Chondrocyte (in vitro differentiated cells): ENCODE measurements around the gene CELSR2. TPM values are rescaled to one million over a fixed set of nuclear protein-coding genes. Genes with fewer than 3 reads are reported as not detected.
A peak's percentile ranks its signal among the peaks of the same experiment; 100 is the strongest.
"Not testable (repeated sequence)": the region's sequence is repeated elsewhere in the genome, so short reads cannot be mapped to it uniquely, and the experiment has no call there.

Experiments used
- DNase-seq: peaks from one replicate; pipeline ENCODE4 v3.0.0; 2021; ENCODE audit warnings: mixed read lengths, low spot score
- H3K27ac Mint-ChIP-seq: one replicate; pipeline ENCODE4 v1.8.0; 2021; ENCODE audit warnings: mild to moderate bottlenecking, moderate library complexity, mixed read lengths; ENCODE audit not compliant: unreplicated experiment
- H3K27me3 Mint-ChIP-seq: 2 replicates; pipeline ENCODE4 v1.8.0; 2021; ENCODE audit warnings: low read depth, mixed read lengths
- H3K36me3 Mint-ChIP-seq: 2 replicates; pipeline ENCODE4 v1.8.0; 2021; ENCODE audit warnings: low read depth, mixed read lengths
- H3K4me1 Mint-ChIP-seq: 2 replicates; pipeline ENCODE4 v1.8.0; 2021; ENCODE audit warnings: low read depth, mild to moderate bottlenecking, mixed read lengths
- H3K4me3 Mint-ChIP-seq: one replicate; pipeline ENCODE4 v1.8.0; 2021; ENCODE audit warnings: mild to moderate bottlenecking, moderate library complexity, mixed read lengths; ENCODE audit not compliant: unreplicated experiment
- H3K9me3 Mint-ChIP-seq: 2 replicates; pipeline ENCODE4 v1.8.0; 2021; ENCODE audit warnings: low read depth, mixed read lengths
- total RNA-seq: library from RNA; stranded (reverse); gene quantifications from 3 replicates; pipeline ENCODE4 v1.2.1, GENCODE V29; 2021
- TF ChIP-seq, protein P1 (sequence below): fragments of 200-600 bp; sonication (generic); IDR thresholded peaks from 2 replicates; pipeline ENCODE4 v1.5.0; 2021; ENCODE audit warnings: antibody characterized with exemption, mild to moderate bottlenecking, moderate library complexity

The CELSR2 gene
- total RNA-seq, 1 donor from 2014 or later, result 10.3 TPM

DNA sequence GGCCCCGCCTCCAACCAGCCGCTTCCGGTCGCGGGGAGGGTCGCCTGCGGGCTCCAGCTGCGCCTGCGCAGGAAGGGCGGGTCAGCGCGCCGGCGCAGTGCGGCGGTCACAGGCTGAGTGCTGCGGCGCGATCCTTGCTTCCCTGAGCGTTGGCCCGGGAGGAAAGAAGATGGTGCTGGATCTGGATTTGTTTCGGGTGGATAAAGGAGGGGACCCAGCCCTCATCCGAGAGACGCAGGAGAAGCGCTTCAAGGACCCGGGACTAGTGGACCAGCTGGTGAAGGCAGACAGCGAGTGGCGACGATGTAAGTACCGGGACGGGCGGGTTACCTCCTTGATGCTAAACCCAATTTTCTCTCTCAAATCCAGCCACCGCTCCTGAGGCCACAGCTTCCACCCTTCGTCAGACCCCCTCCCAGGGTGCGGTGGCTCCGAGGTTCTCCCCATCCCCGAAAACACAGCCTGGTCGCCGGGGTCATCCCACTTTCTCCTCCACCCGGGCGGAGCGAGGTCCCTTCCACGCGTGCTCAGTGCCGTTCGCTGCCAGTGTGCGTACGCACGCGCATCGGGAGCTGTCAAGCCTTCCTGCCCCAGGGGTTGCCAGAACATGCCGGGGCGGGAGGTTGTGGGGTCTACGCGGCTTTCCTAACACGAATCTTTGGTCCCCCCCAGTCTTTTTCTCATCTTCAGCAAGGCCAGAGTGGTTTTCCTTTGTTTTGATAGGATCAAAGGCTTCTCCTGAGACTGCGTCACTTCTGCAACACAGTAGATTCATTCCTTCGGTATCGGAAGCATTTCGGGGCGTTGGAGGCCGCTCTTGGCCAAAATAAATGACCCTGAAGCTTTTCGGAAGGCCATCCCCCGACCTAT, 35.3 kb upstream of the CELSR2 start, which contains the start of gene SARS1:
TSS of gene SARS1 (plus strand) at position 95 of the 870 bp plus-strand sequence. CDS start at position 170, 75 bp downstream.
- H3K36me3 Mint-ChIP-seq, result peaks cover 8% of the 10 kb centered on the region
- DNase-seq, result no peak
- no peaks in the 10 kb centered on the region for H3K9me3 Mint-ChIP-seq
- peak within 1 kb of the TSS; percentile 100 for H3K27ac Mint-ChIP-seq
- TF ChIP-seq, protein P1, sequence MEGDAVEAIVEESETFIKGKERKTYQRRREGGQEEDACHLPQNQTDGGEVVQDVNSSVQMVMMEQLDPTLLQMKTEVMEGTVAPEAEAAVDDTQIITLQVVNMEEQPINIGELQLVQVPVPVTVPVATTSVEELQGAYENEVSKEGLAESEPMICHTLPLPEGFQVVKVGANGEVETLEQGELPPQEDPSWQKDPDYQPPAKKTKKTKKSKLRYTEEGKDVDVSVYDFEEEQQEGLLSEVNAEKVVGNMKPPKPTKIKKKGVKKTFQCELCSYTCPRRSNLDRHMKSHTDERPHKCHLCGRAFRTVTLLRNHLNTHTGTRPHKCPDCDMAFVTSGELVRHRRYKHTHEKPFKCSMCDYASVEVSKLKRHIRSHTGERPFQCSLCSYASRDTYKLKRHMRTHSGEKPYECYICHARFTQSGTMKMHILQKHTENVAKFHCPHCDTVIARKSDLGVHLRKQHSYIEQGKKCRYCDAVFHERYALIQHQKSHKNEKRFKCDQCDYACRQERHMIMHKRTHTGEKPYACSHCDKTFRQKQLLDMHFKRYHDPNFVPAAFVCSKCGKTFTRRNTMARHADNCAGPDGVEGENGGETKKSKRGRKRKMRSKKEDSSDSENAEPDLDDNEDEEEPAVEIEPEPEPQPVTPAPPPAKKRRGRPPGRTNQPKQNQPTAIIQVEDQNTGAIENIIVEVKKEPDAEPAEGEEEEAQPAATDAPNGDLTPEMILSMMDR, result no peak
- peaks cover 39% of the 10 kb centered on the region for H3K4me1 Mint-ChIP-seq
- H3K4me3 Mint-ChIP-seq, result peak within 1 kb of the TSS; percentile 100
- no peaks in the 10 kb centered on the region for H3K27me3 Mint-ChIP-seq

DNA sequence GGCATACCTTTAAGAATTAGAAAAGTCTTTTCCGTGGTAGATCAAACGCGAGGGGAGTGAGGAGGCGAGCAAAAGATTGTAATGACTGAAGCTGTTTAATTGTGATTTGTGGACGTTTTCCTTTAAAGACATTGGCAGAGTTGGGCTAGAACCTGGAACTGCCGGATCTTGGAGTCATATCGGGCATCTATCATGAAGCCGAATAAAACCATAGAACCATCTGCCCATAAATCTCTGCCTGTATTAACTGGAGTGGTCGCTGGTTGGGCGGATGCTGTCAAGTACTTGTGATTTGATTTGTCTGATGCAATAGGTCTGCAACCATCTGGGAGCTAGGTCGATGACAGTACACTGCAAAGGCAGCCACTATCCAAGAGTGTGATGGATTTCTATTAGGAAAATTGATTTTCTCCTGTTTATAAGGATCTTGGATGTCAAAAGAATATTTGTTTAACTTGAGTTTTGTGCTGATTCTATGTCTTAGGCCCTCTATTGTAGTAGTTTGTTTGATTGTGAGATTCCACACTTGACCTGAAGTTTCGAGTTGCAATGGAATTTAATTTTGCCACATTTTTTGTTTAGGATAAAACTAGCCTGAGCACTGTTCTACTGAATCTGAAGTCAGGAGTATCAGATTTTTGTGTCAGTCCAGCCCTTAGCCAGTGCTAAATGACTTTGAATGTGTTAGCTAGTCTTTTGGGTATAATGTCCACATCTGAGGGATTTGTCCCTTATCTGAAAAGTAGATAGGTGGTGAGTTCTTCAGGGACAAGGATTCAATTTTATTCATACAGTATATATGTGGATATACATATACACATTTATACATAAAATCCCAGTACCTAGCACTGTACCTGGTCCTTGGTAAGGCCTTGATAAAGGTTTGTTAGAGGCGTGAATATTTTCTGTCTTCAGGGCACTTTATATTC, 34.4 kb upstream of the CELSR2 start:
- peaks cover 8% of the 10 kb centered on the region for H3K36me3 Mint-ChIP-seq
- peak overlapping the region; percentile 100 for H3K27ac Mint-ChIP-seq
- no peaks in the 10 kb centered on the region for H3K27me3 Mint-ChIP-seq
- TF ChIP-seq, protein P1, result no peak
- H3K4me1 Mint-ChIP-seq, result peaks cover 33% of the 10 kb centered on the region
- peak overlapping the region; percentile 100 for H3K4me3 Mint-ChIP-seq
- no peaks in the 10 kb centered on the region for H3K9me3 Mint-ChIP-seq
- DNase-seq, result no peak

DNA sequence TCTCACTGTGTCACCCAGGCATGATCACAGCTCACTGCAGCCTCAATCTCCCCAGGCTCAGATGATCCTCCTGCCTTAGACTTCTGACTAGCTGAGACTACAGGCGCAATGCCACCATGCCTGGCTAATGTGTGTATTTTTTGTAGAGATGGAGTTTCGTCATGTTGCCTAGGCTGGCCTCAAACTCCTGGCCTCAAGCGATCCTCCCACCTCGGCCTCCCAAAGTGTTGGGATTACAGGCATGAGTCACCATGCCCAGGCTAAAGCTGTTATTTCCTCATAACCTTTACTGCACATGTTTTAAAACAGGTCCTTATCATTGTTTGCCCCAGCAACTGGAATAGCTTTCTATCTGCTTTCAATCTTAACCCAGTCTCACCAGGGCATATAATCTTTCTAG, 32.7 kb upstream of the CELSR2 start:
- TF ChIP-seq, protein P1, result no peak
- H3K36me3 Mint-ChIP-seq, result peaks cover 10% of the 10 kb centered on the region
- DNase-seq, result no peak
- no peaks in the 10 kb centered on the region for H3K9me3 Mint-ChIP-seq
- H3K27me3 Mint-ChIP-seq, result no peaks in the 10 kb centered on the region
- H3K4me1 Mint-ChIP-seq, result peaks cover 42% of the 10 kb centered on the region
- H3K4me3 Mint-ChIP-seq, result peak overlapping the region; percentile 100
- peak overlapping the region; percentile 100 for H3K27ac Mint-ChIP-seq

DNA sequence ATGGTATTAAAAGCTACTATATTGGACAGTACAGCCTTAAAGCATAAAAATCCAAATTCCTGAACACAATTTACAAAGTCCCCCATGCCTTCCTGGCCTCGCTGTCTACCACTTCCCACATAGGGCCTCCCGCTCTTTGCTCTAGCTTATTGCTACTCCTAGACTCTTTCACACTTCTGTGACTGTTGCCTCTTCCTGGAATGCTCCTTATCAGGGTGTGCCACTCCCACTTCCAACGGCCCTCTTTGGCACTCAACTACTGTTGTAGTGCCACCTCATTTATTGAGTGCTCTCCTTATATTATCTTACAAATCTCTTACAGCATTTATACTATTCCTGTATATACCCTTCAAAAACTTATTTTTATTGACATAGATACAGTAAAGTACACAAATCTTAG, 30.8 kb upstream of the CELSR2 start:
- peaks cover 46% of the 10 kb centered on the region for H3K4me1 Mint-ChIP-seq
- peaks cover 12% of the 10 kb centered on the region for H3K36me3 Mint-ChIP-seq
- DNase-seq, result no peak
- H3K27ac Mint-ChIP-seq, result peak overlapping the region; percentile 80
- TF ChIP-seq, protein P1, result no peak
- H3K9me3 Mint-ChIP-seq, result no peaks in the 10 kb centered on the region
- H3K4me3 Mint-ChIP-seq, result peak overlapping the region; percentile 29
- H3K27me3 Mint-ChIP-seq, result no peaks in the 10 kb centered on the region

DNA sequence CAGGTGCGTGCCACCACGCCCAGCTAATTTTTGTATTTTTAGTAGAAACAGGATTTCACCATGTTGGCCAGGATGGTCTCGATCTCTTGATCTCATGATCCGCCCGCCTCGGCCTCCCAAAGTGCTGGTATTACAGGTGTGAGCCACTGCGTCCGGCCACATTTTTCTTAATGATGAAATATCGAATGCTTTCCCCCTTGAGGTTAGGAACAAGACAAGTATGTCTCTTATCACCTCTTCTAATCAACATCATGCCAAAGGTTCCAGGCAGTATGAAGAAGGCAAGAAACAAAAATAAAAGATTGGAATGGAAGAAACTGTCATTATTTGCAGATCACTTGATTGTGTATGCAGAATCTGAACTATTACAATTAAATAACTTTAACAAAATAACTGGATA, 28.1 kb upstream of the CELSR2 start:
- H3K27ac Mint-ChIP-seq, result not testable (repeated sequence)

More for the DNA sequence above, 28.1 kb upstream of the CELSR2 start:
- peaks cover 15% of the 10 kb centered on the region for H3K36me3 Mint-ChIP-seq
- H3K9me3 Mint-ChIP-seq, H3K4me3 Mint-ChIP-seq, DNase-seq, H3K27me3 Mint-ChIP-seq: not testable (repeated sequence)
- H3K4me1 Mint-ChIP-seq, result peaks cover 49% of the 10 kb centered on the region
